HG03378 (cell line): ENCODE data around the gene NKTR.

Experiments used
- ATAC-seq: cut with Tn5 transposase; IDR thresholded peaks from one replicate; pipeline ENCODE4 v1.9.1; 2021; ENCODE audit warnings: mild to moderate bottlenecking, moderate library complexity; ENCODE audit not compliant: unreplicated experiment

The NKTR gene

DNA sequence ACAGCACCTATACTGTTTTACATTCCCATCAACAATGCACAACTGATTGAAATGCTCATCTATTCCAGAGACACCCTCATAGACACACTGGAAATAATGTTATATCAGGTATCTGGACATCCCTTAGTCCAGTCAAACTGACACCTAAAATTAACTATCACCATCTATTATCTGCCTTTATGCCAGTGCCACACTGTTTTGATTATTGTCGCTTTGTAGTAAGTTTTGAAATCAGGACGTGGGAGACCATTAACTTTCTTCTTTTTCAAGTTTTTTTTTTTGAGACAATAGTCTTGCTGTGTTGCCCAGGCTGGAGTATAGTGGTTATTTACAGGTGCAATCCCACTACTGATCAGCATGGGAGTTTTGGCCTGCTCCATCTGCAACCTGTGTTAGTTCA, 75.4 kb downstream of the NKTR start:
- no peak for ATAC-seq

DNA sequence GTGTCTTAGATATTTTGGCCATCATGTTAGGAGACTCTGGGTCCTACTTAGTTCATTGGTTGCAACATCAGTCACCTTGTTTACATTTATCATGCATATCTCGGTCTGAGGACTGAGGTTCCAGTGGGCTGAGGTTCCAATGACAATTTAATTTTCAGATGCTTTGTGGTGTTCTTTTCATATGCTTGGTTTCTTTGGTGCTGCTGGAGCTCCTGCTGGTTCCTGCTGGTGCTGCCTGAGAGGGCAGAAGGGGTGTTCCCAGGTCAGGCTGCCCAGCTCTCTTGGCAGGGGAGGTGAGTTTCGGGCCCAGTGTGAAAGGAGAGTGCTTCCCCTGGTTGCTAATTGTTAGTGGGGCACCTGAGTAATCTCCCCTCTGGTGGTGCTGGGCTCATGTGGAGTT, 78.0 kb downstream of the NKTR start:
- no peak for ATAC-seq

DNA sequence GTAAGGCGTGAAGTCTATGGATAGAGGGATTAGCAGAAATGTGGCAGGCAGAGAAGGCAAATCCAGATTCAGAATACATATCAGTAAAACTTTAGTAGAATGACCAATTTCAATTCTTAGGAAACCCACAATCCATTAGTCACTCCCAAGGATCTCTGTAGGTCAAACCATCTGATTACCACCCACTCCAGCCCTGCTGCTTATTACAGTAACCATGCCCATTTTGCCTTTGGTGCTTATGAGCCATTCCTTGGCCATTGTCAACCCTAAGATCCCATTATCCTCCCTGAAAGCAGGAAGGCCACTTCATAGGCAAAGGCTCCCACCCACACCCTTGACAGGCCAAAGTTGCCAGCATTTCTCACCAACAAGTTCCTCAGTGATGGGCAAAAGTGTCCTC, 79.8 kb downstream of the NKTR start:
- ATAC-seq = no peak

DNA sequence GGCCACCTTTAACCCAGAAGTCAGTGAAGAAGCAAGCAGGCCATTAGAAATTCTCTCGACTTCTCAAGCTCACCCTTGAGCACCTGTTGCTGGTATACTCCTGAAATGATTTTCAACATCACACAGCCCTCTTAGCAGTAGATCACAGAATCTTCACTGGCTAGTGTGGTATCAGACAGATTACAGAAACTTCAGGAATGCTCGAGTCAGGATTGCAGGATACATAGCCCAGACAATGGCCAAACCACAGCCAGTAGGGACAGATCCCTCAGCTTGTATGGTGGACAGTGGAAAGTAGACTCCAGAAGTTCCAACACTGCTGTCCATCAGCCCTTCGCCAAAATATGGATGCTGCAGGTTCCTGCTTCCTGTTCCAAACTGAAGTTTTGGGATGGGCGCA, 80.3 kb downstream of the NKTR start:
- ATAC-seq = no peak

DNA sequence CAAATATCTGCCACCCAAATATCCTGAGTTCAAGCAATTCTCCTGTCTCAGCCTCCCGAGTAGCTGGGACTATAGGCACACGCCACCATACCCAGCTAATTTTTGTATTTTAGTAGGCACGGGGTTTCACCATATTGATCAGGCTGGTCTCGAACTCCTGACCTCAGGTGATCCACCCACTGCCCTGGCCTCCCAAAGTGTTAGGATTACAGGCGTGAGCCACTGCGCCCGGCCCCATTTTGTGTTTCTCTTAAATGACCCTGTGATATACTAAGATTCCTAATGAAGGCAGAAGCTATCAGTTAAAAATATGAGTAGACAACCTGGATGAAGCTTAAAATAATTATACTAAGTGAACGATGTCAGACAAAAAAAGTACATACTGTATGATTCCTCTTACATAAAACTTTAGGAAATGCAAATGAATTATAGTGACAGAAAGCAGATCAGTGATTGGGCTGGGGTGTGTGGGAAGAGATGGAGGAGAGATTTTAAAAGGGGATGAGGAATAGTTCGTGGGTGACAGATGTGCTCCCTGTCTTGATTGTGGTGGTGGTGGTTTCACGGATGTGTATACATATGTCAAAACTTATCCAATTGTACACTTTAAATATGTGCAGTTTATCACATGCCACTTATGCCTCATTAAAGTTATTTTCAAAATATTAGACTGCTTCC, 81.0 kb downstream of the NKTR start:
- ATAC-seq = no peak

DNA sequence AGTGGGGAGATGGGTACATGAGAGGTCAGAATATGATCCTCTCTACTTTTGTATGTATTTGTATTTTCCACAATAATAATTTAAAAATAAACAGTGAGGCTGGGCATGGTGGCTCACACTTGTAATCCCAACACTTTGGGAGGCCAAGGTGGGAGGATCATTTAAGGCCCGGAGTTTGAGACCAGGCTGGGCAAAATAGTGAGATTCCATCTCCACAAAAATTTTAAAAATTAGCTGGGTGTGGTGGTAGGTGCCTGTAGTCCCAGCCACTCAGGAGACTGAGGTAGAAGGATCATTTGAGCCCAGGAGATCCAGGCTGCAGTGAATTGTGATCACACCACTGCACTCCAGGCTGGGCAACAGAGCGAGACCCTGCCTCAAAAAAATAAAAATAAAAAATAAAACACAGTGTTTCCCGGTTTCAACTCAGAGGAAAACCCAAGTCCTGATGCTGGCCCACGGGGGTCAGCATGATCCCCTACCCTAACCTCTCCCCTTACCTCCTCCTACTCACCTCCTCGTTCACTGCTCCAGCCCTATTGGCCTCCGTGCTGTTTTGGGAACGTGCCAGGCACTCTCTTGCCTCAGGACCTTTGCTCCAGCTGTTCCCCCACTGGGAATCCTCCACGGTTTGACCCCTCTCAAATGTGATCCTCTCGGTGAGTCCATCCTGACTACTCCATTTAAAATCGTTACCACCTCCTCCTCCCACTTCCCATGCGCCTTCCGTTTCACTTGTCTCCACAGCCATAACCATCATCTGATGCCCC, 82.0 kb downstream of the NKTR start:
- ATAC-seq = no peak

DNA sequence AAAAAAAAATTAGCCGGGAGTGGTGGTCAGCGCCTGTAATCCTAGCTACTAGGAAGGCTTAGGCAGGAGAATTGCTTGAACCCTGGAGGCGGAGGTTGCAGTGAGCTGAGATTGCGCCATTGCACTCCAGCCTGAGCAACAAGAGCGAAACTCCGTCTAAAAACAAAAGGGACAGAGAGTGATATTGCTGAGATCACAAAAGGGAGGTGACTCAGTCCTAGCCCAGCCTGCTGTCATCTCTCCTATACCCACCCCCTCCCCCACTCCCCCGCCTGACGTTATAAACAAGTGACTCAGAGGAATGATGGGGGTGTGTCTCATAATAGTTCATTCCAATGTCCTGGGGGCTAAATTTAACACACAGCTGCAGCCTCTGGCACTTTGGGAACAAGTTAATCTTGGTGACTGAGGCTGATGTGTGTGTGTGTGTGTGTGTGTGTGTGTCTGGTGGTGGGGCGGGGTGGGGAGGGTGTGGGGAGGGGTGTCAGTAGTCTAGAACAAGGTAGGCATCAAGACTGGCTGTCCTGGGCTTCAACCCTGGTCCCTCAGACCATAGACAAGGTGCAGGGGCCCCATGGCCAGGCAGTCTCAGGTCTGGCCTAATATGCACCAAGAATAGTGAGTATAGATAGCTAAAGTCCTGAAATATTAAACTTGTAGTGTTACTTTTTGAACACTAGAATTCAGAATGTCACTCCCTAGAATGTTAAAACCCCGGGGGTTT, 83.6 kb downstream of the NKTR start:
- ATAC-seq = no peak

DNA sequence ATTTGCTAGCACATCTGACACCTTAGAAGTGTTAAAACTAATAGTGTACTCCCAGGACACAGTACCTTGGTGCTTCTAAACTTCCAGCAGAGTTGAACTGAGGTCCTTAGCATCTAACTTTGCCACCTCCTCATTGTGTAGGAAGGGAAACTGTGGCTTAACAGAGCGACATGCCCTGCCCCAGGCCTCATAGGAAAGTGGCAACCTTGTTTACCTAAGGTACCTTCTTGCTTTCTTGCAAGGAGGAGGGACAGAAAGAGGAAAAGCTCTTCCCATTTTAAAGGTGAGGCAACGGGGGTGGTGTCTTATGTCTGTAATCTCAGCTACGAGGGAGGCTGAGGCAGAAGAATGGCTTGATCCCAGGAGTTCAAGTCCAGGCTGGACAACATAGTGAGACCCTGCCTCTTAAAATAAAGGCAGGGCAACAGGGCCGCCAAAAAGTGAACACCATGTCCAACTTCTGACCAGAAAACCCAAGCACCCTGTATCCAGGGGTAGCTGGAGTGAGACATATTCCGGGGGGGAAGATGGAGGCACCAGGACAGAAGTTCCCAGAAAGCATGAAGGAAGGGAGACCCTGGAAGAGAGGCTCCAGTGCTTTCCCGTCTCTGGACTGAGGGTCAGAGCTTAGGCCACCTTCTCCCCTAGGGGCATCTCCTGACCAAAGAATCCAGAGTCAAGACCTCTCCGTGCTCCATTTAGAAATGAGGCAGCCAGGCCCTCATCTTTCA, 84.3 kb downstream of the NKTR start:
- no peak for ATAC-seq

DNA sequence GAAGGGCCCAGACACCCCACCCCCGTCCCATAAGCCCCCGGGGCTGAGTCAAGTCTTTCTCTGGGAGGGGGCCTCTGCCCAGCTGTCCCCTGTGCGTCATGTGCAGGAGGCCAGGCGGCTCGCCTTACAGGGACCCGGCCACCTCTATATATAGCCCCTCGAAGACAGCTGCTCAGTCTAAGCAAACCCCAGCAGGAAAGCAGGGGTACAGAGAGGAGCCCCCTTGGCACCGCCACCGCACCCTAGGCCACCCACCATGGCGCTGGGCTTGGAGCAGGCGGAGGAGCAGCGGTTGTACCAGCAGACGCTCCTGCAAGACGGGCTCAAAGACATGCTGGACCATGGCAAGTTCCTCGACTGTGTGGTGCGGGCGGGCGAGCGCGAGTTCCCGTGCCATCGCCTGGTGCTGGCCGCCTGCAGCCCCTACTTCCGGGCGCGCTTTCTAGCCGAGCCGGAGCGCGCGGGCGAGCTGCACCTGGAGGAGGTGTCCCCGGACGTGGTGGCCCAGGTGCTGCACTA, 84.9 kb downstream of the NKTR start, which contains the start of gene KLHL40:
KLHL40 (plus strand) TSS at position 175 of the 519 bp plus-strand sequence; CDS start at position 257, 82 bp downstream.
- ATAC-seq = no peak

DNA sequence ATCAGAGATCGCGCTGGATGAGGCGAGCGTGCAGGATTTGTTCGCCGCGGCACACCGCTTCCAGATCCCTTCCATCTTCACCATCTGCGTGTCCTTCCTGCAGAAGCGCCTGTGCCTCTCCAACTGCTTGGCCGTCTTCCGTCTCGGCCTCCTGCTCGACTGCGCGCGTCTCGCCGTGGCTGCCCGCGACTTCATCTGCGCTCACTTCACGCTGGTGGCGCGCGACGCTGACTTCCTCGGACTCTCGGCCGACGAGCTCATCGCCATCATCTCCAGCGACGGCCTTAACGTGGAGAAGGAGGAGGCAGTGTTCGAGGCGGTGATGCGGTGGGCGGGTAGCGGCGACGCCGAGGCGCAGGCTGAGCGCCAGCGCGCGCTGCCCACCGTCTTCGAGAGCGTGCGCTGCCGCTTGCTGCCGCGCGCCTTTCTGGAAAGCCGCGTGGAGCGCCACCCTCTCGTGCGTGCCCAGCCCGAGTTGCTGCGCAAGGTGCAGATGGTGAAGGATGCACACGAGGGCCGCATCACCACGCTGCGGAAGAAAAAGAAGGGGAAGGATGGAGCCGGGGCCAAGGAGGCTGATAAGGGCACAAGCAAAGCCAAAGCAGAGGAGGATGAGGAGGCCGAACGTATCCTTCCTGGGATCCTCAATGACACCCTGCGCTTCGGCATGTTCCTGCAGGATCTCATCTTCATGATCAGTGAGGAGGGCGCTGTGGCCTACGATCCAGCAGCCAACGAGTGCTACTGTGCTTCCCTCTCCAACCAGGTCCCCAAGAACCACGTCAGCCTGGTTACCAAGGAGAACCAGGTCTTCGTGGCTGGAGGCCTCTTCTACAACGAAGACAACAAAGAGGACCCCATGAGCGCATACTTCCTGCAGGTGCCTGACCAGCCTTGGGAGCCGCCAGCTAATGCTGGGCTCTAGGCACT, 85.7 kb downstream of the NKTR start:
- no peak for ATAC-seq

DNA sequence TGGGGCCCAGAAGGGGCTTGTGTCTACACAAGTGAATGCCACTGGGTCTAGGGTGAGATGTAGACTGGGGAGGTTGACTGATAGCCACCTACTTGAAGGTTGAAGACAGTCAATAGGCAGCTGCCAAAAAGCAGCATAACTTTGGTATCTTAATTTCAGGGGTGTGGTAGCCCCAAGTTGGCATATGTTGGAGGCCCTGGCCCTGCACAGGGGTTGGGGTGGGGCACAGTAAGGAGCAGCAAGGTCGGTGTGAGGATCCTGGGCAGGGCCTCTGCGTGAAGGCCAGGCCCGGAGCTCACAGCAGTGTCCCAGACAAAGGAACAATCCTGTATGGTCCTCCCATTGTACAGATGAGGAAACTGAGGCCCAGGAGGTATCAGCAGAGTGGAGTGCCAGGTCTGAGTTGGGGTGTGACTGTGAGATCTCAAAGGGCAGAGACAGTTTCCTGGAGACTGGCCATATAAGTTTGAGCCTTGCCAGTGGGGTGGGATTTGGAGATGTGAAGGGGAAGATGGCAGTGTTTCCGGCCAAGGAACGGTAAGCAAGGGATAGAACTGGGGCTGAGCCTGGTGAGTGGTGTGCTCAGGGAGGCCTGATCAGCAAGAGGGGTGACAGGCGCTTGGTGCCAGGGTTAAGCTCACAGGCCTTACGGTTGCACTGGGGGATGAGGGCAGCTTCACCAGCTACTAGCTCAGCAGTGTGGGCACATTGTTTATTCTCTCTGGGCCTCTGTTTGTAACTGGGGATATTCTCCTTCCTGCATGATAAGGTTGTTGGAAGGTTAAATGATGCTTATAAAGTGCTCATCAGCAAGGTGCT, 86.6 kb downstream of the NKTR start:
- ATAC-seq = no peak

DNA sequence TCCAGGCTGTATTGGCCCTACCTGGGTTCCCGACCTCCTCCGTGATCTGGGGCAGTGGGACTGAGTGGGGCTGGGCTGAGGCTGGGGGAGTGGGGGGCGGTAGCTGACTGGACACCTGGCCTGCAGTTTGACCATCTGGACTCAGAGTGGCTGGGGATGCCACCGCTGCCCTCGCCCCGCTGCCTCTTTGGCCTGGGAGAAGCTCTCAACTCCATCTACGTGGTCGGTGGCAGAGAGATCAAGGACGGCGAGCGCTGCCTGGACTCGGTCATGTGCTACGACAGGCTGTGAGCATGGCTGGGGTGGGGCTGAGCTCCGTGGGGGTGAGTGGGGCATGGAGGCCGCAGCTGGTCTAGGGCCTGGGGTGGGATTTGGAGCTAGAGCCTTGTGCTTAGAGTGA, 87.5 kb downstream of the NKTR start:
- ATAC-seq = no peak

DNA sequence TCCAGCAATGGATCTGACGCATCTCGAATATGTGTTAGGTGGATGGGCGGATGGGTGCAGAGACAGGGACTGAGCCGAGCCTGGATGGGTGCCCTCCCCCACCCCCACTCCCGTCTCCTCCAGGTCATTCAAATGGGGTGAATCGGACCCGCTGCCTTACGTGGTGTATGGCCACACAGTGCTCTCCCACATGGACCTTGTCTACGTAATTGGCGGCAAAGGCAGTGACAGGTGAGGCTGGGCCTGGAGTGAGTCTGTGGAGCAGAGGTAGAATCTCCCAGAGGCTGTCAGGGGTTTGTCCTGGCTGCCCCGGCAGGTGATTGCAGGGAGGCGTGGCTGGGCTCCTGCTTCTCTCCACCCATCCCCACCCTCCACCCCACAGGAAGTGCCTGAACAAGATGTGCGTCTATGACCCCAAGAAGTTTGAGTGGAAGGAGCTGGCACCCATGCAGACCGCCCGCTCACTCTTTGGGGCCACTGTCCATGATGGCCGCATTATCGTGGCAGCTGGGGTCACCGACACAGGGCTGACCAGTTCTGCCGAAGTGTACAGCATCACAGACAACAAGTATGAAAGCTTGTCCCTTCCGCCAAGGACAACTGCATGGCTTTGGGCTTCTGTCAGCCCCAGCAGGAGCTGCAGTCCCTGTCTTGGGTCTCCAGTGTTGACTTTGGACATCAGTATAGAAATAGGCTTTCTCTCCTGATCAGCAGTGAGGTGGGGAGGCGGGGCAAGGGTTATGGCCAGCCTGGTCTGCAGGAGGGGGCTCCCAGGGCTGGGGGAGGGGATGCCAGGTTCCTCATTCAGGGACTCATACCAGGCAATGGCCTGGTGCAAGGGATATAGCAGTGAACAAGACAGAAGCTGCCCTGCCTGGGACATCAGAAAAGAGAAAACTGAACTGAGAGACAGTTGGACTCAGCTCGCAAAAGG, 88.3 kb downstream of the NKTR start:
- ATAC-seq = no peak

DNA sequence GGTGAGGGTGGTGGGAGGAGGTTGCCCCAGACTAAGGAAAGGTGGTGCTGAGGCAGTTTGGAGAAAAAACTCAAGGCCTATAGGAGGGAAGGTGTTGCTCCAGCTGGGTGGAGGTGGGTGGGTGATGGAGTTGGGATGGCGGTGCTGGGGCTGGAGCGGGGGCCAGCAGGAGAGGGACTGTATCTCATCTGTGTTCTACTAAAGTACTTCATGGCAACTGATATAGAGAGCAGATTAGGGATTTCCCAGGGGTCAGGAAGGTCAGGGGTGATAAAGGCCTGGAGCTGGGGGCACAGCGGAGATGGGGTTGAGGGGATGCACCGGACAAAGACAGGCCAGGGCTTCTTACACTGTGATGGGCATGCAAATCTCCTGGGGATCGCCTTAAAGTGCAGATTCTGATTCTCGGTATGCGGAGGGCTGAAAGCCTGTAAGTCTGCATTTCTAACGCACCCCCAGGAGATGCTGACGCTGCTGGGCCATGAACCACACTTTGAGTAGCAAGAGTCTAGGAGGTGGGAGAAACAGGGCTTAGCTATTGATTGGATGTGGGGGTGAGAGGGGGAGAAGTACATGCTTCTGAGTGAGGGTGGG, 89.0 kb downstream of the NKTR start:
- no peak for ATAC-seq

DNA sequence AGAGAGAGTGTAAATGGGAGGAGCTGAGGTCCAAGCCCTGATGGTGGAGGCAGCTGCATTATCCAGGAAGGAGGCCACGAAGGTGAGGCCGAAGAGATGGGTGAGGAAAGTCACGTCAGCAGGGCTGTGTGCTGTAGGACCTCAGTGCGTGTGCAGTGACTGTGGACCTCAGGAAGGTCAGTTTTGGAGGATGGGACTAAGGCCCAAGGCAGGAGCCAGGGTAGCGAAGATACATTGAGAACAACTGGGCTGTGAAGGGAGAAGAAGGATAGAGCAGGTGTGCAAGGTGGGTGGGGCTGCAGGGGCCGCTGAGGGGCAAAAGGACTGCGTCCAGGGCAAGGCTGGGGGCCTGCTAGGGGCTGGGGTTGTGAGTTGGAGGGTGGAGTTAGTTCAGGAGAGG, 89.7 kb downstream of the NKTR start:
- no peak for ATAC-seq

DNA sequence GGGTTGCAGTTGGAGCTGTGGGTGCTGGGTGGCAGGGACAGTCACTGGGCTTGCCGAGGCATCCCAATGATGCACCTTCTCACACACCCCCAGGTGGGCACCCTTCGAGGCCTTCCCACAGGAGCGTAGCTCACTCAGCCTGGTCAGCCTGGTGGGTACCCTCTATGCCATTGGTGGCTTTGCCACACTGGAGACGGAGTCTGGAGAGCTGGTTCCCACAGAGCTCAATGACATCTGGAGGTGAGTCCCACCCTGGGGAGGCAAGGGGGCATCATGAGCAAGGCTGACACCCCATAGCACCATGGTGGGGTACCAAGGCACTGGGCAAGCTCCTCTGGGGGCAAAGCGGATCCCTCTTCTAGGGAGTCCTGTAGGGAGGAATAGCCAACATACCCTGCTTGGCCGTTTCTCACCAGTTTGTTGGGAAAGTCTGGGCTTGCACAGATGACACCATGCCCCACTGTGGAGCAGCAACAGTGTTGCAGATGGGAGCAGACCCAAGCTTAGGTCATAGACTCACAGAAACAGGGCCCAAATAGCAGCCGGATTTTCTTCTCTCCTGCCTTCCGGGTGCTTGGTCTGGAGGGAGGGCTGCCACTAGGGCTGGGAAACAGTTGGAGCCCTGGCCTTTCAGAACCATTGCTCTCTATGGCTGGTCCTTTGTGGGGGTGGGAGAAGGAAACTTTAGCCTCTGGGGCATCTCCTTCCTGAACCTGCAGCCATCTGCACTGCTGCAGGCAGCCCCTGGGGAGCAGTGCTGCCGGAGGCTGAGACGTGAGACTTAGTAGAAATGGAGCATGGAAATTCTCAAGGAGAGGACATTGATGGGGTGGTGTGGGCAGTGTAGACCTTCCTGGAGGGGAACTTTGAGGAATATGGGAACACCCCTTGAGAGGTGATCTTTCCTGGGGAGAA, 90.5 kb downstream of the NKTR start:
- no peak for ATAC-seq
